Measurements from ENCODE around the gene MICU1. TPM values are rescaled to one million over a fixed set of nuclear protein-coding genes. Genes with fewer than 3 reads are reported as not detected.

MICU1 gene
- total and polyA plus RNA-seq, 9 donors, result 29.9 to 117 (median 44.5) TPM

DNA sequence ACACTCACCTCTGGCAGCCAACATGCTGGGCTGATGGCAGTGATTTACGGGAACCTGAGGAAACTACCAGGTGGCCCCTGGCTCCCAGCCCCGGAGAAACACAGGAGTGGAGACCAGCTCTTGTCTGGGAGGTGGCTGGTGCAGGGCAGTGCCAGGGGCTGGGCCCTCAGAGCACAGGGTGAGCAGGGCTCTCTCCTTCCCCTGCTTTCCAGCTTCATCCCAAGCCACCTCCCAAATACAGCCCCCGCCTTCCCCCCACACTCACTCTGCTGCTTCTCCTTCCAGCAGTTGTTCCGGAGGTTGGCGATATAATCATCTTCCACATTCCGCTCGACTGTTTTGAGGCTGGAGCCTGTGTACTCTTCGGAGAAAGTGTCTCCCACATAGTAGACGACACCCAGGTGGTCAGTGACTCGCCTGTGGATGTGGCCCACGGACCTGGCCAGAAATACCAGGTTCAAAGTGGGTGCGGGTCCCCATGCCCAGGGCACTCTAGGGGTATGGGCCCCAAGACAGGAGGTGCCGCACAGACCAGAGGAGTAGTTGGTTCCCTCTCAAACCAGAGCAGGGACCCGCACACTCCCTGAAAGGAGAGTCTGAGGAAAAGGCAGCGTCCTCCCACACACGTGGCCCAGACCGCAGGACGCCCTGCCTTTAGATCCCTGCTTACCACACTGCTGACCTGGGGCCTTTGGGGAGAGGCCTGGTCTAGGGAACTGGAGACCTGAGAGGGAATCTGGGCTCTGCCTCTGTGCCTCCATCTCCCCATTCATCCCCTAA lies 289.4 kb downstream of the MICU1 start:
- no peak for TF ChIP-seq EP300 (IDR thresholded peaks at IDR 0.05)
- TF ChIP-seq POLR2A (IDR thresholded peaks at IDR 0.05), result no peak
- no peak for TF ChIP-seq CTCF (IDR thresholded peaks at IDR 0.05)
- no peaks in the 10 kb centered on the region for H3K9me3 ChIP-seq
- WGBS, 3 donors, result 14 to 24% (median 23%) methylated on average over 18 of the region's 18 CpGs
- peak overlapping the region; percentile 78 to 99 for H3K27ac ChIP-seq
- peaks cover 41% of the 10 kb centered on the region for H3K4me1 ChIP-seq (ENCODE audit: insufficient read depth)
- peak; percentile 63 to 77 (median 69) for DNase-seq
- intact Hi-C loops (cut with DNase I), result loop anchor here (5.0 to 10.0 kb wide), 11 partner anchors 64 to 1022 kb away; partner anchors contain the start of genes SLC29A3 (in 2 of the 4), ANAPC16 (in 1 of the 4), ASCC1 (in 1 of the 4) and DDIT4 (in 1 of the 4)
- H3K27me3 ChIP-seq, result no peaks in the 10 kb centered on the region
- H3K36me3 ChIP-seq, result no peaks in the 10 kb centered on the region
- no peak overlapping the region for H3K4me3 ChIP-seq

DNA sequence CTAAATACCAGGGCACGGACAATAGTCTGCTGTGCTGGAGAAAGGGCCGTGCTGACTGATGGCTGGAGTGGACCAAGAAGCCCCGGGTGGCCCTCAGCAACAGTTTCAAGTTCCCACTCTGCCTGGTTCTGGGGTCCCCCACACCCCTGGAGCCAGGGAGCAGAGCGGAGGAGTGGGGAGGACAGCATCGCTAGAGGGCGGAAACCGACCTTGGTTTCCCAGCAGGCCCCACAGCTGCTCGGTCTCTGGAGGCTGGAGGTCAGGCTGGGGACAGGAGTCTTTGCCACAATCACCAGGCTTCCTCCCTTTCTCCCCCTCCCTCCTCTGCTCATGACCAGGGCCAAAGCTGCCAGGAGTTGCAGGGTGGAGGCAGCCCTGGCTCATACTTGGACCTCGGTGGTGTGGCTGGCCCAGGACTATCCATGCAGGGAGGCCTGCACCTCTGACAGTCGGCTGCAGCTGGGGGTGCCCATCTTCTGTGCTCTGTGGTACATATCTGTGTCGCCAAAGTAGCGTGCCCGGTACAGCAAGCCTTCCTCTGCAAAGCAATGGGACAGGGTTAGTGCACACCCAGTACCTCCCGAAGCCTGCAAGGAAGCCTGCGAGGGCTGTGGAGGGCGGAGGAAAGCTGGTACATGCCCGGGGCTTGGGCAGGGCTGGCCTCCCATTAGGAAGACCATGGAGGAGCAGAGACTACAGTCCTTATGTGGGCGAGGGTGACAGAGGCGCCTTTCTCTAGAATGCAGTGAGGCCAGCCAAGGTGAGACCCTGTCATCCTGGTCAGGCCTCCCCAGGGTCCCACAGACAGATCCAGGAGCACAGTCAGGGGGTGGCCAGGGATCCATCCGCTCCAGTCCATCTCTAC lies 290.3 kb downstream of the MICU1 start:
- Histone ChIP-seq H3K4me3 (no peak overlapping the region), H3K27ac (peak overlapping the region; percentile 78 to 99), H3K9me3 (no peaks in the 10 kb centered on the region), H3K36me3 (no peaks in the 10 kb centered on the region), H3K4me1 (ENCODE audit: insufficient read depth) (peaks cover 46% of the 10 kb centered on the region), H3K27me3 (no peaks in the 10 kb centered on the region)
- intact Hi-C loops (cut with DNase I), result loop anchor here (5.0 to 10.0 kb wide), 11 partner anchors 63 to 1021 kb away; partner anchors contain the start of genes SLC29A3 (in 2 of the 4), ANAPC16 (in 1 of the 4), ASCC1 (in 1 of the 4) and DDIT4 (in 1 of the 4)
- WGBS, 3 donors, result 26 to 35% (median 26%) methylated on average over 16 to 20 of the region's 20 CpGs
- DNase-seq, result peak; percentile 77 to 86 (median 80)
- TF ChIP-seq EP300 (IDR thresholded peaks at IDR 0.05) (peak; percentile 31), POLR2A (IDR thresholded peaks at IDR 0.05) (no peak), CTCF (IDR thresholded peaks at IDR 0.05) (peak in 2 of 3 donors; percentile 29 to 34)

GRCh38 chr10:72334825-72335393 lies 291.0 kb downstream of the MICU1 start:
- Histone ChIP-seq H3K27me3 (no peaks in the 10 kb centered on the region), H3K27ac (peak overlapping the region; percentile 78 to 99), H3K4me3 (peak overlapping the region; percentile 13), H3K9me3 (no peaks in the 10 kb centered on the region), H3K36me3 (no peaks in the 10 kb centered on the region), H3K4me1 (ENCODE audit: insufficient read depth) (peaks cover 46% of the 10 kb centered on the region)
- 0 to 5% (median 1%) methylated on average over 16 of the region's 16 CpGs for WGBS, 3 donors
- peak; percentile 96 to 98 (median 98) for DNase-seq
- intact Hi-C loops (cut with DNase I), result loop anchor here (5.0 to 10.0 kb wide), 11 partner anchors 63 to 1020 kb away; partner anchors contain the start of genes SLC29A3 (in 2 of the 4), ANAPC16 (in 1 of the 4), ASCC1 (in 1 of the 4) and DDIT4 (in 1 of the 4)
- peak in 2 of 3 donors; percentile 41 to 48 for TF ChIP-seq CTCF (IDR thresholded peaks at IDR 0.05)
- TF ChIP-seq POLR2A (IDR thresholded peaks at IDR 0.05), result peak; percentile 36
- peak; percentile 92 for TF ChIP-seq EP300 (IDR thresholded peaks at IDR 0.05)

Measured in ovary (tissue), 9 donors.